HG03460 (cell line): ENCODE data around the gene MN1.

Source experiments
- ATAC-seq: cut with Tn5 transposase; IDR thresholded peaks from one replicate; pipeline ENCODE4 v1.9.1; 2021; ENCODE audit not compliant: unreplicated experiment

Gene MN1

DNA sequence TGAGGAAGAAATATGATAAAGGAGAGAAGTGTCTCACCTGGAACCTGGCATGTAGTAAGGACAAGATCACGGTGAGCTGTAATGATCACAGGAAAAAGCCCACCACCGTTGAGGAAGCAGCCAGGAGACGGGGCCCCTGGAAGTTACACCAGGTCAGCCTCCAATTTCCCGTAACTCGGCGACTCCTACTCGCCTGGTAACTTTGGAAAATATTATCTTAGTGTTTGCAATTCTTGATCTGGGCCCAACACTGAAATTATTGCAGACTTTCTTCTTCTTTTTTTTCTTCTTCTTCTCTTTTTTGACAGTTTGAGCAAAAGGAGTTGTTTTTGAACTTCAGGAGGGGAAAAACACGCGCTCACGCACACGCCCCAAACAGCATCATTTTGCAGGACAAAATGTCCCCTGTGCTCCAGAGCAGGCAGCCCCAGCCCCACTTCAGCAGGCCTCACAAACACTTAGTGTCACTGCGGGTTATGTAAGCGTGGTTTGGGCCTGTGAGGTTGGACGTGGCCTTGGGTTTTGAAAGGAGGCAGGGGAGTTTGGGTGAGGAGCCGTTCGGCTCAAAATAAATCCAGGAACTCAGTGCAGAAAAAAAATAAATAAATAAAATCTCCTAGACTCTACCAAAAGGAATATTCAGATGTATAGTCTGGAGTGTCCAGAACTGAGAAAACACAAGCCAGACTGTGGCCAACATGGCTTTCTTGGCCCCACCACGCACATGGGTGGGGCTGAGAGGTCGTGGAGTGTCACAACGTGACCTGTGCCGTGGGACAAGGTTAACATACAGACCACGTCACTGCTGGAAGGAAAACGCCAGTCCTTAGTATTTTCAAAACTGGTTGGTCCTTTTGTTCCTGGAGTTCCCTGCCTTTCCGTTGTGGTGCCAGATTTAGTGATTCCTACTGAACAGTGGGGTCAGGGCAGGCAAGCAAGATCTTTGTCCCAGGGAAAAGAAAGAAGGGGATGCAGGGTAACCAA lies 26.3 kb upstream of the MN1 start:
- no peak for ATAC-seq

DNA sequence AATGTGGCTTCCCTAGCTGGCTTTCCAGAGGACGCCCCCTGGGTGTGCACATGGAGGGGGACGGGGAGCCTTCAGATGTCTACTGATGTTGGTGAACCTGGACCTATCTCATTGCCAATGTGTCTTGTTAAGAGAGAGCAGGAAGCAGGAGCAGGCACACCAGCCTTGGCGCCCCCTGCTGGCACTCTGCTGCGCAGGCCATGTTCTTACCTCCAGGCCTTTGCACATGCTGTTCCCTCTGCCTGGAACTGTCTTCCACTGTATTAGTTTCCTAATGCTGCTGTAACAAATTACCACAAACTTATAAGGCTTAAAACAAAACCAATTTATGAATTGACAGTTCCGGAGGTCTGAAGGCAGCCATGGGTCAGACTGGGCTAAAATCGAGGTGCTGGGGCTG lies 23.6 kb upstream of the MN1 start:
- ATAC-seq = no peak

GRCh38 chr22:27823221-27823620 lies 21.7 kb upstream of the MN1 start:
- ATAC-seq = no peak

GRCh38 chr22:27820896-27821866 lies 19.6 kb upstream of the MN1 start:
- no peak for ATAC-seq

GRCh38 chr22:27816552-27816951 lies 15.0 kb upstream of the MN1 start:
- no peak for ATAC-seq

- ATAC-seq = no peak
These were observed 14.4 kb upstream of the MN1 start for GRCh38 chr22:27815826-27816530.

- no peak for ATAC-seq
These were observed 13.4 kb upstream of the MN1 start for GRCh38 chr22:27814993-27815392.

- no peak for ATAC-seq
These were observed 10.2 kb upstream of the MN1 start for GRCh38 chr22:27811778-27812177.

DNA sequence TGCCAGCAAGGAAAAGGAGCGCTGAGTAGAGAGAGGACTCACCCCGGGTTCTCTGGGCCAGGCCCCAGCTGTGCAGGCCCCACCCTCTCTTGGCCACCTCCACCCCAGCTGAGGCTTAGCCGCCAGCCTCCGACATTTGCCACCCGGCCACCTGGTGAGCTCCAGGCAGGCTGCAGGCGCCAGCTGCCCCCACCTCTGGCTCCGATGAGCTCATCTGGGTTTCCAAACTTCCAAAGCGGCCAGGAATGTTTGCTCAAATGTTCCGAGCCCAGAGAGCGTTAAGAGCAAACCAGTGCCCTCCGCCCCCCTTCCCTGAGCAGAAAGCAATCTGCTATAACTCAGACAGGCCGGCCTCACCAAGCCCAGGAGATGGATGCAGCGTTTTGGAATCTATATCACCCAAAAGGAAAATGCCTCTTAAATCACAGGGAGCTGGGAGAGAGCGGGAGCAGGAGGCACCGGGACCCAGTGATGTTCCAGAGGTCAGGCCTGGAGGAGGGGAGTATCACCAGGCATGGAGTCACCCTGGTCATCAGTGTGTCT lies 9.1 kb upstream of the MN1 start:
- ATAC-seq = no peak

GRCh38 chr22:27809700-27810608 lies 8.4 kb upstream of the MN1 start:
- no peak for ATAC-seq

DNA sequence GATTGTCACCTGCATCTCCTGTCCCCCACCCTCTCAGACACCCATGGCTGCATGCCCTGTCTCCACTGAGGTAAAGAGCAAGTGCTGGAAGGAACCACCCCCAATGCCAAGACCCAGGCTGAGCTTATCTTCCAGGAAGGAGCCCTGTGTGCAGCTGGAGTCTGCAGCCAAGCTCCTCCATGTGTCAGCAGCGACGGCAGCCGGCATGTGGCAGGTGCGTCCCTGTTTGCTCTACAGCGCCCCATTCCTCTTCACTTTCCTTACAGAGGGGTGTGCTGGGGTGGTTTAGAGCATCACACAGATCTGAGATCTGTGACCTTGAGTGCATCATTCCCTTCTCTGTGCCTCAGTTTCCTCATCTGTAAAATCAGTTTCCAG lies 7.7 kb upstream of the MN1 start:
- no peak for ATAC-seq

- ATAC-seq = no peak
These were observed 7.1 kb upstream of the MN1 start for GRCh38 chr22:27808451-27809225.

DNA sequence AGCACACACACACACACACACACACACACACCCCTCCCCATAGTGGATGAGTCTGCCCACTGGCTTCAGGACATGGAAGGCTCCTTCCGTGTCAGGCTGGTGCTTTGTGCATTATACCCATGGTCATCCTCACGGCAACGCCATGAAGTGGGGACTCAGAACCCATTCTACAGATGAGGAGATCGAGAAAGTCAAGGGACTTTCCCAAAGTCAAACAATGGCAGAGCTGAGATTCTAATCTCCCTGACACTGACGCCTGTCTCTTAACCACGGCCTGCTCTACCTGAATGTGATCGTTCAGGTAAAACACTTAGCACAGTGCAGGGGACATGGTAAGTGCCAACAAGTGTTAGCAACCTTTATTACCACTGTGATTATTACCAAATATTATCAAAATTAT lies 4.3 kb upstream of the MN1 start:
- no peak for ATAC-seq

- no peak for ATAC-seq
These were observed 3.1 kb upstream of the MN1 start for GRCh38 chr22:27804470-27805297.

- ATAC-seq = no peak
These were observed 2.4 kb upstream of the MN1 start for GRCh38 chr22:27803841-27804415.

DNA sequence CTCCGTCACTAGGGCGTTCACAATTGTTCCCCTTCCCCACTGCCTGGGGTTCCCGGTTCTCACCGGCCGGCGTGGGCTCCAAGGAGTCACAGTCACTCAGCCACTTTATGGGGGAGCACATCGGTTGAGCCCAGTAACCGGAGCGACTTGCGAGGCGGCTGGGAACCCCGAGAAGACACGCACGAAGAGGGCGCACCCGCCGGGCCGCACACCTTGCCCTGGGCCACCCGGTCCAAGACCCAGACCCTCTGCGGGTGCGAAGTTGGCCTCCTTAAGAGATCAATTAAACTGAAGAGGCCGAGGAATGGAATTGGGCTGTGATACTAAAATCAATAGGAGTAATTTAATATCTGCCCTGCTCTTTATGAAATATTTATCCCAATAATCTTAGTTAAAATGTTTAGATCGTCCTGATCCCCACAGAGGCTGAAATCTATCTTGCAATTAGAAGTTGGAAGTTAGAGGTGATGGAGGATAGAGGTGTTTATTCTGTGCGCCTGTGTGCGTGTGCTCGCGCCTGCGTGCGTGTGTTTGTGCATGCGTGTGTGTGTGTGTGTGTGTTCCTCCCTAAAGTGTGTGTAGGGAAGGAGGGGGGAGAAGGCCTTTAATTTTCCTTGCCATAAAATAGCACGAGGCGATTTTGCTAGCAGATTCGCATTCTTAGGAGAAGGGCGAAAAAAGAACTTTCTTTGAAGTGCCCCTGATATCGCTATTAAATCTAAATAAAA lies 954 bp upstream of the MN1 start:
- no peak for ATAC-seq

DNA sequence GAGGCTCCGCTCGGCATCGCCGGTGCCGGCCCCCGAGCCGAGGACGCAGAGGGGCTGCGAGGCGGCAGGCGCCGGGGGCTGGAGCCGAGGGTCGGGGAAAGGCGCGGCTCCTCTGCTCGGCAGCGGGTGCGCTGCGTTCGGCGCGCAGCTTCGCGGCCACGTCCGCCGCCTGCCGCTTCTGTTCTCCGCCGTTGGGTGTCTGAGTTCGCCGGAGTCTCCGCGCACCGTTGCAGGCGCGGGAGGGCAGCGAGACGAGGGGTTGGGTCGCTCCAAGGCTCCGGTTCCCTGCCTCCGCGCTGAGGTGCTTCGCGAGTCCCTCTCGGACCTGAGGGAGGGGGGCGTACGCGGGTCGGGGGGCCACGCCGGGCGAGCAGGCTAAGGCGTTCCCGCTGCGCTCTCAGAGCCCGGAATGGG lies 347 bp downstream of the MN1 start:
- ATAC-seq = no peak
